Measurements from ENCODE around the gene HBB. TPM values are rescaled to one million over a fixed set of nuclear protein-coding genes. Genes with fewer than 3 reads are reported as not detected.

Gene HBB
- total and polyA plus RNA-seq, 2 of the 4 experiments (the other 2 are of a cell fraction) = 0.24 TPM; not detected in 1

DNA sequence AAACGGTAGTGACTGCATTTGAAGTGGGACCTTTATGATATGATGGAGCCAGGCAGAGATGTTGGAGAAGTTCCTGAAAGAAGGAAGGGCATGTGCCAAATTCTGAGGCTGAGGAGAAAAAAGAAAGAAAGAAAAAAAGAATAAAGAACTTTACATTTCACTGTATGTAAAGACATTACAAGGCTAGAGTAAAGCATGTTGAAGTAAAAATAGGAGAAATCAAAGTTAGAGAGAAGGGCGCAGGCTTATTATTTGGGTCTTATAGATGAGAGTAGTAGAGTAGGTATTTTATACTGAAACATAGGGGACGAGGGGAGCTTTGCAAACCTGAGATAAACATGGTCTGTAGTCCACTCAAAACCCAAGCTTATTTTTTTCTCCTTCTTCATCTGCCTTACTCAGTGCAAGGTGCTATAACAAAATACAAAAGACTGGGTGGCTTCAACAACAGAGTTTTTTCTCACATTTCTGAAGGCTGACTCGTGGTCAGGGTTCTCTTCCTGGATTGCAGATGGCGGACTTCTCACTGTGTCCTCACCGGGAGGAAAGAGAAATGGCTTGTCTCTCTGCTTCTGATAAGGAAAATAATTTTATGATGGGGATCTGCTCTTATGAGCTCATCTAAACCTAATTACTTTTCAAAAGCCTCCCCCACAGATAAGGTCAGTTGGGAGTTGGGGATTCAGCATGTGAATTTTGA, 20.1 kb upstream of the HBB start:
- Histone ChIP-seq H3K9ac (ENCODE audit: low read depth, low read length) (no peak overlapping the region), H4K91ac (ENCODE audit: insufficient read depth, low read depth, low read length) (peak overlapping the region; percentile 19), H4K5ac (ENCODE audit: low read depth, low read length) (peak overlapping the region; percentile 29; the same call in 1 of the 2 replicates), H2BK120ac (ENCODE audit: low read depth, low read length) (peak overlapping the region; percentile 66), H2AK5ac (ENCODE audit: low read depth, low read length) (no peak overlapping the region), H3K14ac (replicated peaks; ENCODE audit: low read depth, low read length) (0 out of 2 replicates have a peak overlapping the region, but pooled peaks have one; percentile 6), H2BK5ac (ENCODE audit: low read depth, low read length, poor library complexity, severe bottlenecking) (peak overlapping the region; percentile 10), H3K18ac (ENCODE audit: low read depth, low read length) (peak overlapping the region; percentile 69; the same call in 1 of the 2 replicates), H3K9me3 (ENCODE audit: control insufficient read depth, insufficient read depth, low read length) (no peaks in the 10 kb centered on the region), H2BK20ac (ENCODE audit: low read depth, low read length) (peak overlapping the region; percentile 62), H4K20me1 (ENCODE audit: insufficient read depth, low read length) (no peaks in the 10 kb centered on the region), H3K36me3 (ENCODE audit: control insufficient read depth, insufficient read depth, low read length) (no peaks in the 10 kb centered on the region), H3K4me3 (ENCODE audit: insufficient read depth, low read depth, low read length) (no peak overlapping the region), H3K4ac (ENCODE audit: low read depth, low read length) (peak overlapping the region; percentile 51; the same call in 1 of the 2 replicates), H3K56ac (ENCODE audit: extremely low read depth, insufficient read depth, low read length) (no peak overlapping the region), H4K8ac (ENCODE audit: low read depth in 2 of 2, low read length in 2 of 2) (peak overlapping the region; percentile 35 to 57; a peak in 2 of 4 replicates), H3K4me1 (ENCODE audit: control insufficient read depth, insufficient read depth, low read length) (peaks cover 2% of the 10 kb centered on the region; the same call in 1 of the 2 replicates), H3K4me2 (ENCODE audit: low read depth, low read length) (no peak overlapping the region), H3K27ac (ENCODE audit: insufficient read depth, low read length) (no peak overlapping the region), H3K27me3 (ENCODE audit: control insufficient read depth, insufficient read depth, low read length) (no peaks in the 10 kb centered on the region), H3K23ac (ENCODE audit: low read depth, low read length) (no peak overlapping the region), H2AFZ (replicated peaks; ENCODE audit: low read length, poor library complexity) (no peak overlapping the region), H3K79me1 (ENCODE audit: low read depth in 1 of 2, low read length in 2 of 2) (no peaks in the 10 kb centered on the region), H3K9me1 (ENCODE audit: insufficient read depth, low read length) (peaks cover 7% of the 10 kb centered on the region; the same call in 1 of the 2 replicates), H2AK9ac (replicated peaks; ENCODE audit: low read depth, low read length, poor library complexity) (no peak overlapping the region), H2BK15ac (ENCODE audit: low read depth, low read length) (peak overlapping the region; percentile 42; the same call in 1 of the 3 replicates)
- ATAC-seq (ENCODE audit: low read depth) (no peak; the same call in 1 of the 2 replicates), DNase-seq (no peak)
- in situ Hi-C loops (cut with MboI; ENCODE audit: low sequenced_read_pairs) = no loop called here
- ChIA-PET CTCF (no interaction called here), POLR2A (ENCODE audit: unreplicated experiment) (no interaction called here)
- TF ChIP-seq POLR2A (IDR thresholded peaks at IDR 0.05; ENCODE audit: low read depth, low read length) (no peak), RCOR1 (IDR thresholded peaks at IDR 0.05; ENCODE audit: insufficient replicate concordance, low read length) (no peak), NFE2L2 (IDR thresholded peaks at IDR 0.05; ENCODE audit: low read depth, low read length) (no peak), CHD1 (IDR thresholded peaks at IDR 0.05; ENCODE audit: low read depth, low read length) (no peak), BHLHE40 (IDR thresholded peaks at IDR 0.05; ENCODE audit: low read depth, low read length) (no peak), USF2 (IDR thresholded peaks at IDR 0.05; ENCODE audit: low read depth, low read length) (no peak), RAD21 (IDR thresholded peaks at IDR 0.05; ENCODE audit: low read length) (no peak), FOS (IDR thresholded peaks at IDR 0.05; ENCODE audit: low read depth, low read length) (no peak), MAFK (IDR thresholded peaks at IDR 0.05; ENCODE audit: low read depth, low read length) (no peak), RFX5 (IDR thresholded peaks at IDR 0.05; ENCODE audit: low read depth, low read length) (no peak)
- TF ChIP-seq, protein P1, sequence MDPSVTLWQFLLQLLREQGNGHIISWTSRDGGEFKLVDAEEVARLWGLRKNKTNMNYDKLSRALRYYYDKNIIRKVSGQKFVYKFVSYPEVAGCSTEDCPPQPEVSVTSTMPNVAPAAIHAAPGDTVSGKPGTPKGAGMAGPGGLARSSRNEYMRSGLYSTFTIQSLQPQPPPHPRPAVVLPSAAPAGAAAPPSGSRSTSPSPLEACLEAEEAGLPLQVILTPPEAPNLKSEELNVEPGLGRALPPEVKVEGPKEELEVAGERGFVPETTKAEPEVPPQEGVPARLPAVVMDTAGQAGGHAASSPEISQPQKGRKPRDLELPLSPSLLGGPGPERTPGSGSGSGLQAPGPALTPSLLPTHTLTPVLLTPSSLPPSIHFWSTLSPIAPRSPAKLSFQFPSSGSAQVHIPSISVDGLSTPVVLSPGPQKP (IDR thresholded peaks at IDR 0.05; ENCODE audit: borderline replicate concordance, low read depth, low read length) = no peak
- TF ChIP-seq, protein P2, sequence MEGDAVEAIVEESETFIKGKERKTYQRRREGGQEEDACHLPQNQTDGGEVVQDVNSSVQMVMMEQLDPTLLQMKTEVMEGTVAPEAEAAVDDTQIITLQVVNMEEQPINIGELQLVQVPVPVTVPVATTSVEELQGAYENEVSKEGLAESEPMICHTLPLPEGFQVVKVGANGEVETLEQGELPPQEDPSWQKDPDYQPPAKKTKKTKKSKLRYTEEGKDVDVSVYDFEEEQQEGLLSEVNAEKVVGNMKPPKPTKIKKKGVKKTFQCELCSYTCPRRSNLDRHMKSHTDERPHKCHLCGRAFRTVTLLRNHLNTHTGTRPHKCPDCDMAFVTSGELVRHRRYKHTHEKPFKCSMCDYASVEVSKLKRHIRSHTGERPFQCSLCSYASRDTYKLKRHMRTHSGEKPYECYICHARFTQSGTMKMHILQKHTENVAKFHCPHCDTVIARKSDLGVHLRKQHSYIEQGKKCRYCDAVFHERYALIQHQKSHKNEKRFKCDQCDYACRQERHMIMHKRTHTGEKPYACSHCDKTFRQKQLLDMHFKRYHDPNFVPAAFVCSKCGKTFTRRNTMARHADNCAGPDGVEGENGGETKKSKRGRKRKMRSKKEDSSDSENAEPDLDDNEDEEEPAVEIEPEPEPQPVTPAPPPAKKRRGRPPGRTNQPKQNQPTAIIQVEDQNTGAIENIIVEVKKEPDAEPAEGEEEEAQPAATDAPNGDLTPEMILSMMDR (conservative IDR thresholded peaks at IDR 0.05; ENCODE audit: low read depth, low read length) = no peak
- WGBS, 2 experiments (ENCODE audit: extremely low coverage in 2 of 2, insufficient read length in 1 of 2) = no CpG with 5 or more reads among the region's 6 CpGs
- BruUV-seq (replicated peaks) = no TSS peak
- dilution Hi-C loops (cut with HindIII; ENCODE audit: low sequenced_read_pairs, unreplicated experiment) = no loop called here
- intact Hi-C loops (cut with micrococcal nuclease) = no loop called here
